ENCODE data around the gene TMEM165. TPM values are rescaled to one million over a fixed set of nuclear protein-coding genes. Genes with fewer than 3 reads are reported as not detected.

TMEM165 gene
- total and polyA plus RNA-seq, 9 of the 15 experiments (the other 6 are each of a cell fraction or from before 2014, with no cell fraction given), result 21.3 to 145 (median 96.8) TPM

GRCh38 chr4:55345980-55346850 is 49.5 kb upstream of the TMEM165 start, which contains the start of gene SRD5A3 (continued):
- TF ChIP-seq ZNF609 (CRISPR knock-in tag; IDR thresholded peaks at IDR 0.05; ENCODE audit: borderline replicate concordance) (peak; percentile 80; the same call in 1 of the 2 replicates), TOE1 (IDR thresholded peaks at IDR 0.05; ENCODE audit: borderline replicate concordance) (peak; percentile 20; the same call in 1 of the 2 replicates), TOE1 (CRISPR knock-in tag; IDR thresholded peaks at IDR 0.05; ENCODE audit: borderline replicate concordance, low read depth) (peak; percentile 89; the same call in 1 of the 2 replicates), ZNF146 (CRISPR knock-in tag; IDR thresholded peaks at IDR 0.05; ENCODE audit: unreplicated experiment) (peak; percentile 19), ZBTB34 (CRISPR knock-in tag; IDR thresholded peaks at IDR 0.05) (no peak), FOSL1 (tag; conservative IDR thresholded peaks at IDR 0.05) (peak; percentile 65), CTCFL (IDR thresholded peaks at IDR 0.05; ENCODE audit: borderline replicate concordance, insufficient read depth, low read depth, low read length, poor library complexity, severe bottlenecking) (peak; percentile 96), ZNF589 (CRISPR knock-in tag; IDR thresholded peaks at IDR 0.05; ENCODE audit: low read depth) (peak; percentile 78; the same call in 1 of the 2 replicates), SAFB (IDR thresholded peaks at IDR 0.05; ENCODE audit: borderline replicate concordance, low read depth, low read length) (peak; percentile 31), PPARD (CRISPR knock-in tag; IDR thresholded peaks at IDR 0.05) (no peak), ZNF655 (CRISPR knock-in tag; IDR thresholded peaks at IDR 0.05) (no peak), HLTF (IDR thresholded peaks at IDR 0.05) (no peak; the same call in 1 of the 2 replicates), RFX1 (IDR thresholded peaks at IDR 0.05) (no peak), FOXJ3 (CRISPR knock-in tag; IDR thresholded peaks at IDR 0.05) (no peak), EWSR1 (IDR thresholded peaks at IDR 0.05; ENCODE audit: borderline replicate concordance, low read depth, partially characterized antibody) (no peak), BCOR (IDR thresholded peaks at IDR 0.05) (peak; percentile 30; the same call in 1 of the 2 replicates), COPS2 (conservative IDR thresholded peaks at IDR 0.05) (no peak)
